ENCODE data around the gene EGFL6.

Gene EGFL6

GRCh38 chrX:13669246-13669737 is 99.9 kb downstream of the EGFL6 start (continued):
- TF ChIP-seq TRIM28 (IDR thresholded peaks at IDR 0.05; ENCODE audit: borderline replicate concordance, low read length) (peak; percentile 49; the same call in 1 of the 2 replicates), ZNF624 (tag by site-specific recombination; IDR thresholded peaks at IDR 0.05) (no peak), ZNF140 (tag by site-specific recombination; IDR thresholded peaks at IDR 0.05) (no peak), ZNF121 (tag by site-specific recombination; IDR thresholded peaks at IDR 0.05) (no peak), SP3 (tag by site-specific recombination; IDR thresholded peaks at IDR 0.05) (peak; percentile 19; the same call in 1 of the 2 replicates), ZNF76 (tag by site-specific recombination; IDR thresholded peaks at IDR 0.05; ENCODE audit: borderline replicate concordance, low read depth) (no peak), SP2 (tag by site-specific recombination; IDR thresholded peaks at IDR 0.05) (no peak), ZFP69B (tag by site-specific recombination; IDR thresholded peaks at IDR 0.05) (no peak), ZNF426 (tag by site-specific recombination; IDR thresholded peaks at IDR 0.05) (no peak), ZNF626 (tag by site-specific recombination; IDR thresholded peaks at IDR 0.05) (no peak), ZBTB1 (tag by site-specific recombination; IDR thresholded peaks at IDR 0.05) (peak; percentile 75; the same call in 1 of the 2 replicates), ZSCAN4 (tag by site-specific recombination; IDR thresholded peaks at IDR 0.05) (peak; percentile 84), GLI2 (tag by site-specific recombination; IDR thresholded peaks at IDR 0.05; ENCODE audit: borderline replicate concordance, low read depth) (peak; percentile 41; the same call in 1 of the 2 replicates), KLF8 (tag by site-specific recombination; IDR thresholded peaks at IDR 0.05) (peak; percentile 84), MZF1 (tag by site-specific recombination; IDR thresholded peaks at IDR 0.05; ENCODE audit: borderline replicate concordance) (no peak), KLF10 (tag by site-specific recombination; IDR thresholded peaks at IDR 0.05) (peak; percentile 65; the same call in 1 of the 2 replicates), ZNF302 (tag by site-specific recombination; IDR thresholded peaks at IDR 0.05; ENCODE audit: low read depth) (no peak), ZBTB21 (tag by site-specific recombination; IDR thresholded peaks at IDR 0.05) (peak; percentile 84), BCL11A (tag by site-specific recombination; IDR thresholded peaks at IDR 0.05; ENCODE audit: low read depth) (no peak), ZNF558 (tag by site-specific recombination; IDR thresholded peaks at IDR 0.05) (peak; percentile 71), ZNF580 (tag by site-specific recombination; IDR thresholded peaks at IDR 0.05) (peak; percentile 67; the same call in 1 of the 2 replicates), SCRT1 (tag by site-specific recombination; IDR thresholded peaks at IDR 0.05; ENCODE audit: borderline replicate concordance) (no peak), FEZF1 (tag by site-specific recombination; IDR thresholded peaks at IDR 0.05) (peak; percentile 92), YY2 (tag by site-specific recombination; IDR thresholded peaks at IDR 0.05) (no peak), ZNF654 (tag by site-specific recombination; IDR thresholded peaks at IDR 0.05; ENCODE audit: low read depth) (no peak), OSR2 (tag by site-specific recombination; IDR thresholded peaks at IDR 0.05) (peak; percentile 79), ZNF19 (tag by site-specific recombination; IDR thresholded peaks at IDR 0.05; ENCODE audit: low read depth) (no peak), ZNF830 (tag by site-specific recombination; IDR thresholded peaks at IDR 0.05; ENCODE audit: low read depth) (no peak)
- TF ChIP-seq, protein P1, sequence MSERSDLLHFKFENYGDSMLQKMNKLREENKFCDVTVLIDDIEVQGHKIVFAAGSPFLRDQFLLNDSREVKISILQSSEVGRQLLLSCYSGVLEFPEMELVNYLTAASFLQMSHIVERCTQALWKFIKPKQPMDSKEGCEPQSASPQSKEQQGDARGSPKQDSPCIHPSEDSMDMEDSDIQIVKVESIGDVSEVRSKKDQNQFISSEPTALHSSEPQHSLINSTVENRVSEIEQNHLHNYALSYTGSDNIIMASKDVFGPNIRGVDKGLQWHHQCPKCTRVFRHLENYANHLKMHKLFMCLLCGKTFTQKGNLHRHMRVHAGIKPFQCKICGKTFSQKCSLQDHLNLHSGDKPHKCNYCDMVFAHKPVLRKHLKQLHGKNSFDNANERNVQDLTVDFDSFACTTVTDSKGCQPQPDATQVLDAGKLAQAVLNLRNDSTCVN (tag by site-specific recombination; optimal IDR thresholded peaks at IDR 0.05): no peak
- TF ChIP-seq, protein P2, sequence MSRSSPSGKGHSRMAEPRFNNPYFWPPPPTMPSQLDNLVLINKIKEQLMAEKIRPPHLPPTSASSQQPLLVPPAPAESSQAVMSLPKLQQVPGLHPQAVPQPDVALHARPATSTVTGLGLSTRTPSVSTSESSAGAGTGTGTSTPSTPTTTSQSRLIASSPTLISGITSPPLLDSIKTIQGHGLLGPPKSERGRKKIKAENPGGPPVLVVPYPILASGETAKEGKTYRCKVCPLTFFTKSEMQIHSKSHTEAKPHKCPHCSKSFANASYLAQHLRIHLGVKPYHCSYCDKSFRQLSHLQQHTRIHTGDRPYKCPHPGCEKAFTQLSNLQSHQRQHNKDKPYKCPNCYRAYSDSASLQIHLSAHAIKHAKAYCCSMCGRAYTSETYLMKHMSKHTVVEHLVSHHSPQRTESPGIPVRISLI (tag by site-specific recombination; IDR thresholded peaks at IDR 0.05): peak; percentile 90
- TF ChIP-seq, protein P3, sequence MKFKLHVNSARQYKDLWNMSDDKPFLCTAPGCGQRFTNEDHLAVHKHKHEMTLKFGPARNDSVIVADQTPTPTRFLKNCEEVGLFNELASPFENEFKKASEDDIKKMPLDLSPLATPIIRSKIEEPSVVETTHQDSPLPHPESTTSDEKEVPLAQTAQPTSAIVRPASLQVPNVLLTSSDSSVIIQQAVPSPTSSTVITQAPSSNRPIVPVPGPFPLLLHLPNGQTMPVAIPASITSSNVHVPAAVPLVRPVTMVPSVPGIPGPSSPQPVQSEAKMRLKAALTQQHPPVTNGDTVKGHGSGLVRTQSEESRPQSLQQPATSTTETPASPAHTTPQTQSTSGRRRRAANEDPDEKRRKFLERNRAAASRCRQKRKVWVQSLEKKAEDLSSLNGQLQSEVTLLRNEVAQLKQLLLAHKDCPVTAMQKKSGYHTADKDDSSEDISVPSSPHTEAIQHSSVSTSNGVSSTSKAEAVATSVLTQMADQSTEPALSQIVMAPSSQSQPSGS (tag by site-specific recombination; IDR thresholded peaks at IDR 0.05; ENCODE audit: low read depth): peak; percentile 91
- TF ChIP-seq, protein P4, sequence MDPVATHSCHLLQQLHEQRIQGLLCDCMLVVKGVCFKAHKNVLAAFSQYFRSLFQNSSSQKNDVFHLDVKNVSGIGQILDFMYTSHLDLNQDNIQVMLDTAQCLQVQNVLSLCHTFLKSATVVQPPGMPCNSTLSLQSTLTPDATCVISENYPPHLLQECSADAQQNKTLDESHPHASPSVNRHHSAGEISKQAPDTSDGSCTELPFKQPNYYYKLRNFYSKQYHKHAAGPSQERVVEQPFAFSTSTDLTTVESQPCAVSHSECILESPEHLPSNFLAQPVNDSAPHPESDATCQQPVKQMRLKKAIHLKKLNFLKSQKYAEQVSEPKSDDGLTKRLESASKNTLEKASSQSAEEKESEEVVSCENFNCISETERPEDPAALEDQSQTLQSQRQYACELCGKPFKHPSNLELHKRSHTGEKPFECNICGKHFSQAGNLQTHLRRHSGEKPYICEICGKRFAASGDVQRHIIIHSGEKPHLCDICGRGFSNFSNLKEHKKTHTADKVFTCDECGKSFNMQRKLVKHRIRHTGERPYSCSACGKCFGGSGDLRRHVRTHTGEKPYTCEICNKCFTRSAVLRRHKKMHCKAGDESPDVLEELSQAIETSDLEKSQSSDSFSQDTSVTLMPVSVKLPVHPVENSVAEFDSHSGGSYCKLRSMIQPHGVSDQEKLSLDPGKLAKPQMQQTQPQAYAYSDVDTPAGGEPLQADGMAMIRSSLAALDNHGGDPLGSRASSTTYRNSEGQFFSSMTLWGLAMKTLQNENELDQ (tag by site-specific recombination; IDR thresholded peaks at IDR 0.05; ENCODE audit: low read depth): no peak
- TF ChIP-seq, protein P5, sequence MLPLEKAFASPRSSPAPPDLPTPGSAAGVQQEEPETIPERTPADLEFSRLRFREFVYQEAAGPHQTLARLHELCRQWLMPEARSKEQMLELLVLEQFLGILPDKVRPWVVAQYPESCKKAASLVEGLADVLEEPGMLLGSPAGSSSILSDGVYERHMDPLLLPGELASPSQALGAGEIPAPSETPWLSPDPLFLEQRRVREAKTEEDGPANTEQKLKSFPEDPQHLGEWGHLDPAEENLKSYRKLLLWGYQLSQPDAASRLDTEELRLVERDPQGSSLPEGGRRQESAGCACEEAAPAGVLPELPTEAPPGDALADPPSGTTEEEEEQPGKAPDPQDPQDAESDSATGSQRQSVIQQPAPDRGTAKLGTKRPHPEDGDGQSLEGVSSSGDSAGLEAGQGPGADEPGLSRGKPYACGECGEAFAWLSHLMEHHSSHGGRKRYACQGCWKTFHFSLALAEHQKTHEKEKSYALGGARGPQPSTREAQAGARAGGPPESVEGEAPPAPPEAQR (tag by site-specific recombination; IDR thresholded peaks at IDR 0.05): no peak
